HUES6 (cell line): ENCODE results near the gene NKAIN2.

Experiments
- H3K27ac ChIP-seq: 2 replicates; pipeline ENCODE4 v1.7.0; 2013; ENCODE audit warnings: low read depth, mild to moderate bottlenecking, low read length, inconsistent platforms
- H3K27me3 ChIP-seq: 2 replicates; pipeline ENCODE4 v1.6.1; 2013; ENCODE audit warnings: low read length; ENCODE audit not compliant: control insufficient read depth, insufficient read depth
- H3K36me3 ChIP-seq: 2 replicates; pipeline ENCODE4 v1.6.1; 2013; ENCODE audit warnings: low read length; ENCODE audit not compliant: control insufficient read depth, insufficient read depth
- H3K4me1 ChIP-seq: 2 replicates; pipeline ENCODE4 v1.6.1; 2013; ENCODE audit warnings: low read length; ENCODE audit not compliant: control insufficient read depth, insufficient read depth
- H3K4me3 ChIP-seq: 2 replicates; pipeline ENCODE4 v1.5.1; 2013; ENCODE audit warnings: low read depth, low read length
- H3K9ac ChIP-seq: one replicate; pipeline ENCODE4 v1.6.1; 2013; ENCODE audit warnings: mild to moderate bottlenecking, low read length
- H3K9me3 ChIP-seq: 2 replicates; pipeline ENCODE4 v1.6.1; 2013; ENCODE audit warnings: low read depth, low read length; ENCODE audit not compliant: control insufficient read depth, insufficient read depth

NKAIN2 gene

GRCh38 chr6:124769811-124770544, 966.3 kb downstream of the NKAIN2 start:
- Histone ChIP-seq H3K9me3 (no peaks in the 10 kb centered on the region), H3K36me3 (no peaks in the 10 kb centered on the region), H3K4me1 (no peaks in the 10 kb centered on the region), H3K4me3 (no peak overlapping the region), H3K9ac (no peak overlapping the region), H3K27me3 (no peaks in the 10 kb centered on the region), H3K27ac (no peak overlapping the region)

GRCh38 chr6:124770784-124771183, 967.1 kb downstream of the NKAIN2 start:
- no peak overlapping the region for H3K27ac ChIP-seq
- no peaks in the 10 kb centered on the region for H3K27me3 ChIP-seq
- no peaks in the 10 kb centered on the region for H3K4me1 ChIP-seq
- H3K9me3 ChIP-seq = no peaks in the 10 kb centered on the region
- no peaks in the 10 kb centered on the region for H3K36me3 ChIP-seq
- no peak overlapping the region for H3K9ac ChIP-seq
- no peak overlapping the region for H3K4me3 ChIP-seq

- Histone ChIP-seq H3K9ac (no peak overlapping the region), H3K4me1 (no peaks in the 10 kb centered on the region), H3K27ac (no peak overlapping the region), H3K9me3 (no peaks in the 10 kb centered on the region), H3K36me3 (no peaks in the 10 kb centered on the region), H3K27me3 (no peaks in the 10 kb centered on the region), H3K4me3 (no peak overlapping the region)
Measured at GRCh38 chr6:124772733-124773319, 969.2 kb downstream of the NKAIN2 start.

DNA sequence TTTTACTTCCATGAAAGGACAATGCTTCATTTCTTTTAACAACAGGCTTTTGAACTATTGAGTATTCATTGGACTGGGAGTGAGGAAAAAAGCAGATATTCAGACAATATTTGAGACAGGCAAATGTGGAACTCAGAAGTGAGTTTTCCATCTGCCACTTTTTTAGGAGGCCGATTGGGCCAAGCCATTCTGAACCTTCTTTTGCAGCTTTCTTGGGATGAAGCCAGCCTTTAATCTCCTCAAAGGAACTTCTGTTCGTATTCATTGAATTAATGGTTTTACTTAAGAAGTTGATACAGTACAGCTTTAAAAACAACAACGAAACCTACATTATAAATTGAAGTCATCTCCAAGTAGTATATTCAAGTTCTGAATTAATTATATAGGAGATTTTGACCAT, 971.5 kb downstream of the NKAIN2 start:
- Histone ChIP-seq H3K9me3 (no peaks in the 10 kb centered on the region; the same call in 1 of the 2 replicates), H3K4me1 (no peaks in the 10 kb centered on the region), H3K27me3 (no peaks in the 10 kb centered on the region), H3K4me3 (no peak overlapping the region), H3K36me3 (no peaks in the 10 kb centered on the region), H3K9ac (no peak overlapping the region), H3K27ac (no peak overlapping the region)

DNA sequence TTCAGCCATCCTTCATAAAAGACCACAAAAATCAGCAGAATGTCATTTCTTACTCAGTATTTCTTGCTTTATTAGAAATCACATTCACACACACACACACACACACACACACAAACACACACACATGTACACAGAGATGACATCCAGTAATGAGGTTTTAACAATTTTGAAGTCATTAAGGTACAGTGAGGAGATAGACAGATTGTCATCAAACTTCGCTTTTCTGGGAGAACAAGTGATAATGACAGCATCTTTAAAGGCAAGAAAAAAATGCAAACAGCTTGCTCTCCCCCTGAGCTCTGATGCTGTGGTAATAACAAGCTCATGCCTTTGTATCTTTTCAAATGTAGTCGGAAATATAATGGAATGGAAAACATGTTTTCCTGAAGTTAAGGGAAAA, 974.2 kb downstream of the NKAIN2 start:
- H3K4me3 ChIP-seq = no peak overlapping the region
- H3K9me3 ChIP-seq = no peaks in the 10 kb centered on the region; the same call in 1 of the 2 replicates
- H3K9ac ChIP-seq = no peak overlapping the region
- no peaks in the 10 kb centered on the region for H3K36me3 ChIP-seq
- no peaks in the 10 kb centered on the region for H3K27me3 ChIP-seq
- no peak overlapping the region for H3K27ac ChIP-seq
- no peaks in the 10 kb centered on the region for H3K4me1 ChIP-seq

GRCh38 chr6:124780623-124781022, 977.0 kb downstream of the NKAIN2 start:
- H3K9ac ChIP-seq = no peak overlapping the region
- H3K27me3 ChIP-seq = no peaks in the 10 kb centered on the region; the same call in 1 of the 2 replicates
- no peaks in the 10 kb centered on the region; the same call in 1 of the 2 replicates for H3K9me3 ChIP-seq
- H3K4me1 ChIP-seq = no peaks in the 10 kb centered on the region
- no peak overlapping the region for H3K27ac ChIP-seq
- no peak overlapping the region for H3K4me3 ChIP-seq
- H3K36me3 ChIP-seq = no peaks in the 10 kb centered on the region

DNA sequence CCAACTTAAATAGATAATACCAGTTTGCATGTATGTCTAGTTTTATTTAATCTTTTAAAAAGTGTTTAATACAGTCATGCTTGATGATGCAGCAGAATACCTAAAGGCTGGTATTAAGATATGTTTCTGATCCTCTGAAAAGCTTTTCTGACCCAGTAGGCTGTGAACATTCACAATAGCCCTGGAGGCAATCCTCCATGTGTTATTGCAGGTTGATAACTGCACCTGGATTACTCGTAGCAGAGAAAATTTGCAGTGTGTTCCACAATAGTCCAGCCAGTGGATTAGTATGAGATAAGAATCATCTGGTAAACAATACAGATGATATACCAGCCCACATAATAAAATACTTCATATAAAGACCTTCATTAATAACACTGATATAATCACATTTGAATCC, 979.7 kb downstream of the NKAIN2 start:
- no peaks in the 10 kb centered on the region; the same call in 1 of the 2 replicates for H3K9me3 ChIP-seq
- H3K36me3 ChIP-seq = no peaks in the 10 kb centered on the region
- no peak overlapping the region for H3K9ac ChIP-seq
- no peak overlapping the region for H3K27ac ChIP-seq
- no peaks in the 10 kb centered on the region for H3K4me1 ChIP-seq
- no peak overlapping the region for H3K4me3 ChIP-seq
- H3K27me3 ChIP-seq = no peaks in the 10 kb centered on the region; the same call in 1 of the 2 replicates

DNA sequence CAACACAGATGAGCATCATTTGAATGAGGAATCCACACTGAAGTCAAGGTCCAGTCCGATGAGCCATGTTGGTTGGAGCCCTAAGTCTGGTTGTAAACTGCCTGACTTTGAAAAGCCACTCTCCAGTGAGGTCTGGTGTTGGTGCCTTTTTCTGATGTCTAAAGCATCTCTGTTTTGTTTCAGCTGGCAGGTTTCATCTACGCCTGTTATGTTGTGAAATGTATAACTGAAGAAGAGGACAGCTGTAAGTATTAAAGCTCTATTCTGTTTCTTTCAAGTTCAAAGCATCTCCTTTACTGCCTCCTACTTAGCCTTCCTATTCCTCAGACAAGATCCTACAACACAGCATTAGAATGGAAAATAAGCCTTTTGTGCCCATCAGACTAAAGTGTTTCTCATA, 987.5 kb downstream of the NKAIN2 start:
- peaks cover 2% of the 10 kb centered on the region; the same call in 1 of the 2 replicates for H3K4me1 ChIP-seq
- no peak overlapping the region for H3K27ac ChIP-seq
- no peaks in the 10 kb centered on the region for H3K36me3 ChIP-seq
- no peak overlapping the region for H3K4me3 ChIP-seq
- H3K27me3 ChIP-seq = no peaks in the 10 kb centered on the region
- H3K9me3 ChIP-seq = no peaks in the 10 kb centered on the region
- H3K9ac ChIP-seq = no peak overlapping the region

- Histone ChIP-seq H3K36me3 (no peaks in the 10 kb centered on the region), H3K9ac (no peak overlapping the region), H3K27me3 (no peaks in the 10 kb centered on the region), H3K9me3 (no peaks in the 10 kb centered on the region), H3K27ac (no peak overlapping the region), H3K4me1 (peaks cover 7% of the 10 kb centered on the region; the same call in 1 of the 2 replicates), H3K4me3 (no peak overlapping the region)
Measured at GRCh38 chr6:124792386-124792785, 988.7 kb downstream of the NKAIN2 start.

DNA sequence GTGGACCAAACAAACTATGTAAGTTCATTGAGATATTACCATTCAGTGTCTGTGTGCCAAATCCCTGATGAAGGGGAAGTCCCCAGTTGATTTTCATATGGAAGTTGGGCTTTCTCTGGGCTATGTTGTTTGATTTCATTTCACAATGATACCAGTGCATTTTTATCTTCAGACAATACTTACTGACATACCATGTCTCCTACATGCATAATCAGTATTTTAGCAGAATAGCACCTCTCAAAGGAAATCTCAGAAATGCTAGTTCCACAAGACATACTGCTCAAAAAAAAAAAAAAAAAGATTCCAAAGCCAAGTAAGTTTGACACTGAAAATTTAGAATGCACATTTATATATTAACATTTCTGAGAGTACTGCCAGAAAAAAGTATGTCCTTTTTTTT, 989.7 kb downstream of the NKAIN2 start:
- no peak overlapping the region for H3K4me3 ChIP-seq

DNA sequence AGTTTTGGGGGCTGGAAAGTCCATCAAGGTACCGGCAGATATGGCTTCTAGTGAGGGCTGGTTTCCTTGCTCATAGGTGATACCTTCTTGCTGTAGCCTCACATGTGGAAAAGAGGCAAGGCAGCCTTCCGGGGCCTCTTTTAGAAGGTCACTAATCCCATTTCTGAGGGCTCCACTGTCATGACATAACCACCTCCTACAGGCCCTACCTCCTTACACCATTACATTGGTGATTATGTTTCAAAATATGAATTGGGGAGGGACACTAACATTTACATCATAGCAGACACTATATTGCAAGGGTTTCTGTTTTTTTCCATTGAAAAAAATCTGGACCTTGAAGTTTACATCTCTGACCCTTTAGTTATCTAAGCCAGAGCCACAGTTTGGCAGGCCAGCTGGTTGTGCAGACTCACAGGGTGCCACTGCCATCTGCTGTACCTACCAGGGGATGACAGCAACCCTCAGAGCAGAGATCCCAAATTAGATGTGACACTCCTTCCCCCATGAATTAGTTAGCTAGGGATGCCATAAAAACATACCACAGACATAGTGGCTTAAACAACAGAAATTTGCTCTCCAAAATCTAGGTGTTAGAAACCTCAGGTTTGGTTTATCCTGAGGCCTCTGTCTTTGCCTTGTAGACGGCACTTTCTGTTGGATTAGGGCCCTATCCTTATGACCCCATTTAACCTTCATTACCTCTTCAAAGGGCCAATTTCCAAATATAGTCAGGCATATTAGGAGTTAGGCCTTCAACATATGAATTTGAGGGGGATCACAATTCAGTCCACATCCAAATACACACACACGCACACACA, 992.2 kb downstream of the NKAIN2 start:
- Histone ChIP-seq H3K9ac (no peak overlapping the region), H3K9me3 (no peaks in the 10 kb centered on the region), H3K36me3 (no peaks in the 10 kb centered on the region), H3K4me3 (no peak overlapping the region), H3K4me1 (peaks cover 11% of the 10 kb centered on the region; the same call in 1 of the 2 replicates), H3K27ac (no peak overlapping the region), H3K27me3 (no peaks in the 10 kb centered on the region)

More for the DNA sequence above, 989.7 kb downstream of the NKAIN2 start:
- H3K9ac ChIP-seq = no peak overlapping the region
- no peaks in the 10 kb centered on the region for H3K27me3 ChIP-seq
- H3K36me3 ChIP-seq = no peaks in the 10 kb centered on the region
- H3K27ac ChIP-seq = no peak overlapping the region
- peaks cover 7% of the 10 kb centered on the region; the same call in 1 of the 2 replicates for H3K4me1 ChIP-seq
- no peaks in the 10 kb centered on the region for H3K9me3 ChIP-seq
